Measurements from ENCODE around the gene BUB3.
A peak's percentile ranks its signal among the peaks of the same experiment; 100 is the strongest.

The BUB3 gene

DNA sequence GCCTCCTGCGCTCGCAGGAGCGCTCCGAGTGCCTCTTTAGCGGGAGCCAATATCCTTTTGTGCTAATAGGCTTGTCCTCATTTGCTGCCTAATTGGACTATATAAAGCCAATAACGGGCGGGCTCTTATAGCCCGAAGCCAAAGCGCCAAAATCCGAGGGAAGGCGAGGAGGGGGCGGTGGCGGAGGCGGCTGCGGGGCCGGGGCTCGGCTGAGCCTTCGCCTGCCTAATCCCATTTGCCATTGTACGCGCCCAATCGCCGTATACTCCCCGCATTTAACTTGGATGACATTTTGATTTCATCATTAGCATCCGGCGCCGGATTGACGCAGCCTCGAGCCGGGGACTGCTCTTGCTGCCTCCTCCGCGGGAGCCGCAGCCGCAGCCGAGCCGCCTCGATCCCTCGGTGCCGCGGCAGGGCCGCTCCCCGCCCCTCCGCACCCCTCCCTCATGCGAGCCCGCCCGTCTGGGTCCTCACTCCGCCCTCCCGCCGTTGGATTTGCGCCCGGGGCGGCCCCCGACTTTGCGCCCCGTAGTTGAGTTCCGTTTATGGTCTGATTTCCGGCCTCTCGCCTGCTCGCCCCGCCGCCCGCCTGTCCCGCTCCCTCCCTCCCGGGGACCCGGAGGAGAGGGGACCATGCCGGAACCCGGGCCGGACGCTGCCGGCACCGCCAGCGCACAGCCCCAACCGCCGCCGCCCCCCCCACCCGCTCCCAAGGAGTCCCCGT is 18.6 kb upstream of the BUB3 start, which contains the start of gene HMX3:
Gene HMX3 (plus strand): TSS at position 556 of the 727 bp plus-strand sequence. CDS start 81 bp downstream, at position 637.
- H3K4me3 ChIP-seq (ENCODE audit: low read depth, low read length): peak within 1 kb of the TSS; percentile 60
- peak; percentile 88 for DNase-seq (ENCODE audit: low read depth)

DNA sequence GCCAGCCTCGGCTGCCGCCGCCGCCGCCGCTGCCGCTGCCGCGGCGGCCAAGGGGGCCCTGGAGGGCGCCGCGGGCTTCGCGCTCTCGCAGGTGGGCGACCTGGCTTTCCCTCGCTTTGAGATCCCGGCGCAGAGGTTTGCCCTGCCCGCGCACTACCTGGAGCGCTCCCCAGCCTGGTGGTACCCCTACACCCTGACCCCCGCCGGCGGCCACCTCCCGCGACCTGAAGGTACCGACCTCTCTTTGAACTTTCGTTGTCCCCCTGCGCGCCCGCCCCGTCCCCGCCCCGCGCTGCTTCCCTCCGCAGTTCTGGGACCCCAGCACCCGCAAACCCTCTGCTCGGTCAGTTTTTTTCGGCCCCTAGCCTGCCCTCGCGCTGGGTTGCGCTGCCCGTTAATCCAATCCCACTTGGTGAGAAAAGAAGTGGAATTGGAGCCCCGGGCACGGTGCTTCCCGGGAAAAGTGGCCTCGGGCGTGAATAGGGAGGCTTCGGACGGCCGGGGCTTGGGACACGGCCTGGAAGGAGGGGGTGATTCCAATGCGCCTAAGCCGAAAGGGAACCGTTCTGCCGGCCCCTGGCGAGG is 17.9 kb upstream of the BUB3 start:
- H3K4me3 ChIP-seq (ENCODE audit: low read depth, low read length): peak overlapping the region; percentile 60
- DNase-seq (ENCODE audit: low read depth): peak; percentile 46
- TF ChIP-seq POLR2A (IDR thresholded peaks at IDR 0.05; ENCODE audit: extremely low read depth, insufficient read length) (no peak), MYC (IDR thresholded peaks at IDR 0.05; ENCODE audit: low read depth, low read length) (no peak)
- TF ChIP-seq, protein P1, sequence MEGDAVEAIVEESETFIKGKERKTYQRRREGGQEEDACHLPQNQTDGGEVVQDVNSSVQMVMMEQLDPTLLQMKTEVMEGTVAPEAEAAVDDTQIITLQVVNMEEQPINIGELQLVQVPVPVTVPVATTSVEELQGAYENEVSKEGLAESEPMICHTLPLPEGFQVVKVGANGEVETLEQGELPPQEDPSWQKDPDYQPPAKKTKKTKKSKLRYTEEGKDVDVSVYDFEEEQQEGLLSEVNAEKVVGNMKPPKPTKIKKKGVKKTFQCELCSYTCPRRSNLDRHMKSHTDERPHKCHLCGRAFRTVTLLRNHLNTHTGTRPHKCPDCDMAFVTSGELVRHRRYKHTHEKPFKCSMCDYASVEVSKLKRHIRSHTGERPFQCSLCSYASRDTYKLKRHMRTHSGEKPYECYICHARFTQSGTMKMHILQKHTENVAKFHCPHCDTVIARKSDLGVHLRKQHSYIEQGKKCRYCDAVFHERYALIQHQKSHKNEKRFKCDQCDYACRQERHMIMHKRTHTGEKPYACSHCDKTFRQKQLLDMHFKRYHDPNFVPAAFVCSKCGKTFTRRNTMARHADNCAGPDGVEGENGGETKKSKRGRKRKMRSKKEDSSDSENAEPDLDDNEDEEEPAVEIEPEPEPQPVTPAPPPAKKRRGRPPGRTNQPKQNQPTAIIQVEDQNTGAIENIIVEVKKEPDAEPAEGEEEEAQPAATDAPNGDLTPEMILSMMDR (IDR thresholded peaks at IDR 0.05; ENCODE audit: low read depth, low read length): no peak
- TF ChIP-seq, protein P2, sequence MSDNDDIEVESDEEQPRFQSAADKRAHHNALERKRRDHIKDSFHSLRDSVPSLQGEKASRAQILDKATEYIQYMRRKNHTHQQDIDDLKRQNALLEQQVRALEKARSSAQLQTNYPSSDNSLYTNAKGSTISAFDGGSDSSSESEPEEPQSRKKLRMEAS (IDR thresholded peaks at IDR 0.05; ENCODE audit: low read depth, low read length): no peak

More for the DNA sequence above, 18.6 kb upstream of the BUB3 start, which contains the start of gene HMX3:
- TF ChIP-seq MYC (IDR thresholded peaks at IDR 0.05; ENCODE audit: low read depth, low read length) (peak; percentile 31; the same call in 1 of the 2 replicates), POLR2A (IDR thresholded peaks at IDR 0.05; ENCODE audit: extremely low read depth, insufficient read length) (peak; percentile 41)
- TF ChIP-seq, protein P2 (IDR thresholded peaks at IDR 0.05; ENCODE audit: low read depth, low read length): no peak

DNA sequence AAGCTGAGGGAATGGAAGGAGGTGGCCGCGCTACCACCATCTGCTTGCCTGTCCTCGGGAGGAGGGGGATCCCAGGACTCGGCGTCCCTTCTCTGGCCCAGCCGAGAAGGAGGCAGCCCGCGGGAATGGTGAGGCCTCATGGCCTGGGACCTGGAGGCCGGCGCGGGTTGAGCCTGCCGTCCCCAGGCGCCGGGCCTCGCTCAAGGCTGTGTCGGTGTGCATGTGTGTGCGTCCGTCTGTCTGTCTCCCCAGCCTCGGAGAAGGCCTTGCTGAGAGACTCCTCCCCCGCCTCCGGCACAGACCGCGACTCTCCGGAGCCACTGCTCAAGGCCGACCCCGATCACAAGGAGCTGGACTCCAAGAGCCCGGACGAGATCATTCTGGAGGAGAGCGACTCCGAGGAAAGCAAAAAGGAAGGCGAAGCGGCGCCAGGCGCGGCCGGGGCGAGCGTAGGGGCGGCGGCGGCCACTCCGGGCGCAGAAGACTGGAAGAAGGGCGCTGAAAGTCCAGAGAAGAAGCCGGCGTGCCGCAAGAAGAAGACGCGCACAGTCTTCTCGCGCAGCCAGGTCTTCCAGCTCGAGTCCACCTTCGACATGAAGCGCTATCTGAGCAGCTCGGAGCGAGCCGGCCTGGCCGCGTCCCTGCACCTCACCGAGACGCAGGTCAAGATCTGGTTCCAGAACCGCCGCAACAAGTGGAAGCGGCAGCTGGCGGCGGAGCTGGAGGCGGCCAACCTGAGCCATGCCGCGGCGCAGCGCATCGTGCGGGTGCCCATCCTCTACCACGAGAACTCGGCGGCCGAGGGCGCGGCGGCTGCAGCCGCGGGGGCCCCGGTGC is 17.2 kb upstream of the BUB3 start:
- H3K4me3 ChIP-seq (ENCODE audit: low read depth, low read length): peak overlapping the region; percentile 60
- peak; percentile 86 for DNase-seq (ENCODE audit: low read depth)
- no peak for TF ChIP-seq MYC (IDR thresholded peaks at IDR 0.05; ENCODE audit: low read depth, low read length)
- TF ChIP-seq, protein P2 (IDR thresholded peaks at IDR 0.05; ENCODE audit: low read depth, low read length): no peak
- TF ChIP-seq POLR2A (IDR thresholded peaks at IDR 0.05; ENCODE audit: extremely low read depth, insufficient read length): peak; percentile 16

DNA sequence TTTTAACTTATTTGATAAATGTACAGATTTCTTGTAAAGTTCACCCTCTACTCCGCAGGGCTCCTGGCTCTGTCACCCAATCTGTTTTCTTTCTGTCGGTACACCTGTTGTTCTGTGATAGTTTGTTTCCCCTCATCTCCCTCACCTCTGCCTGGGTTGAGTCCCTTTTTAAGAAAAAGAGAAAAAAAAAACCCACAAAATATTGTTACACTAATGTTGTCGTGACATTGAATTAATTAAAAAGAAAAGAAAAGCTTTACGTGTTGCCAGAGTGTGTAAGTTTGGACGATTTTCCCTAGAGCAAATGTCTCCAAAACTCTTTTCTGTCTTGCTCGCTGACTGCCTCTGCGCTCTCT is 15.1 kb upstream of the BUB3 start:
- TF ChIP-seq, protein P2 (IDR thresholded peaks at IDR 0.05; ENCODE audit: low read depth, low read length): no peak
- TF ChIP-seq MYC (IDR thresholded peaks at IDR 0.05; ENCODE audit: low read depth, low read length): no peak
- TF ChIP-seq POLR2A (IDR thresholded peaks at IDR 0.05; ENCODE audit: extremely low read depth, insufficient read length): no peak
- TF ChIP-seq, protein P1 (IDR thresholded peaks at IDR 0.05; ENCODE audit: low read depth, low read length): no peak
- DNase-seq (ENCODE audit: low read depth): no peak
- H3K4me3 ChIP-seq (ENCODE audit: low read depth, low read length): no peak overlapping the region

DNA sequence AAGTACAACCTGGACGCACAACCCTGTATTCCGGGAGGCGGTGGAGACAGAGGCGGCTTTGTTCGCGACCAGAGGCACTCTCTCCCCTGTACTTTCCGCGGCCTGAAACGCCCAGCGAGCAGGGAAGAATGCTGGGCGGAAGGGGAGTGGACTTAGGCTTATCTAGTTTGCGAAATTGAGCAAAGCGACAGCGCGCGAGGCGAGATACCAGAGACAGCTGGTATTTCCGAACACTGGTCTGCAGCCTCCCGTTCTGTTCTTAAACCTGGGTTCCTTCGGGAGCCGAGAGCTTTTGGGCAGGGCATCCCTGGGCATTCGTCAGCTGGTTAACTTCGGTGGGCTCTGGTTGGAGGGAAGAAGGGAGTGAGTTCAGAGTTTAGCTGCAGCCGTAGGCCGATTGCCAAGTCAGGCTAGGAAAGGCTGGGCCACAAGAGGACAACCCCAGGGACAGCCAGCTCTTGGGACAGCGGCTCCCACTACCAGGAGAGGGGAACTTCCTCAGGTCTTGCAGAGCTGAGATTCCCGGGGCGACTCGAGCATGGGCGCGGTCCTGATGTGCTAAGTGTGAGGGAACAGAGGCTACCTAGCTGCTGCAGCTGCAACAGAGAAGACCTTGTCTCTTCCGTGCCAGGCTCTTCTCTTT is 14.6 kb upstream of the BUB3 start:
- peak; percentile 59 for DNase-seq (ENCODE audit: low read depth)
- TF ChIP-seq, protein P2 (IDR thresholded peaks at IDR 0.05; ENCODE audit: low read depth, low read length): no peak
- TF ChIP-seq MYC (IDR thresholded peaks at IDR 0.05; ENCODE audit: low read depth, low read length) (no peak), POLR2A (IDR thresholded peaks at IDR 0.05; ENCODE audit: extremely low read depth, insufficient read length) (no peak)
- TF ChIP-seq, protein P1 (IDR thresholded peaks at IDR 0.05; ENCODE audit: low read depth, low read length): no peak
- H3K4me3 ChIP-seq (ENCODE audit: low read depth, low read length): no peak overlapping the region
